NCI-H510A treated with DMSO at 0.1 percent for 48 hours (cell line): Measurements from ENCODE around the gene NOD1.
"Not testable (repeated sequence)": the region's sequence is repeated elsewhere in the genome, so short reads cannot be mapped to it uniquely, and the experiment has no call there.

Experiments
- DNase-seq: peaks from one replicate; lab custom pipeline; 2025; lab: John Stamatoyannopoulos, UW

Gene NOD1

GRCh38 chr7:30412782-30413504, 65.6 kb downstream of the NOD1 start:
- DNase-seq = peak; percentile 57

GRCh38 chr7:30411897-30412296, 66.7 kb downstream of the NOD1 start:
- no peak for DNase-seq

GRCh38 chr7:30411173-30411572, 67.4 kb downstream of the NOD1 start:
- DNase-seq = no peak

GRCh38 chr7:30406664-30407425, 71.7 kb downstream of the NOD1 start:
- DNase-seq = no peak

GRCh38 chr7:30405179-30405578, 73.4 kb downstream of the NOD1 start:
- DNase-seq = no peak

- DNase-seq = no peak
Observed at GRCh38 chr7:30403477-30403876, 75.1 kb downstream of the NOD1 start.

- DNase-seq = peak; percentile 15
Observed at GRCh38 chr7:30396389-30396788, 82.2 kb downstream of the NOD1 start.

- DNase-seq = no peak
Observed at GRCh38 chr7:30395676-30396075, 82.9 kb downstream of the NOD1 start.

GRCh38 chr7:30391806-30392205, 86.8 kb downstream of the NOD1 start:
- DNase-seq = no peak

GRCh38 chr7:30390736-30391636, 87.6 kb downstream of the NOD1 start:
- no peak for DNase-seq

- no peak for DNase-seq
Observed at GRCh38 chr7:30389791-30390190, 88.8 kb downstream of the NOD1 start.

- DNase-seq = no peak
Observed at GRCh38 chr7:30382607-30383006, 96.0 kb downstream of the NOD1 start.

- DNase-seq = not testable (repeated sequence)
Observed at GRCh38 chr7:30380824-30381223, 97.8 kb downstream of the NOD1 start.

- no peak for DNase-seq
Observed at GRCh38 chr7:30380294-30380693, 98.3 kb downstream of the NOD1 start.

- no peak for DNase-seq
Observed at GRCh38 chr7:30379741-30380140, 98.8 kb downstream of the NOD1 start.

GRCh38 chr7:30379131-30379530, 99.5 kb downstream of the NOD1 start:
- no peak for DNase-seq

GRCh38 chr7:30378275-30378674, 100.3 kb downstream of the NOD1 start:
- DNase-seq = no peak
